IMR-90 (cell line): ENCODE measurements around the gene NOC2L. TPM values are rescaled to one million over a fixed set of nuclear protein-coding genes. Genes with fewer than 3 reads are reported as not detected.

Experiments used
- ATAC-seq: fragments of 200-7000 bp; cut with Tn5 transposase; 2 replicates; pipeline ENCODE4 v1.9.1; 2020; ENCODE audit warnings: low read depth, mild to moderate bottlenecking, moderate library complexity
- BruUV-seq: library from RNA; stranded (reverse); fragments of 400-500 nt; replicated peaks from 2 replicates; lab custom pipeline; 2021; lab: Mats Ljungman, UMichigan
- CTCF ChIA-PET: fragments of 300-600 bp; formaldehyde crosslinking; extraction: SDS; loops from one replicate; lab custom pipeline; 2021; ENCODE audit warnings: antibody characterized with exemption; lab: Yijun Ruan, JAX
- POLR2A ChIA-PET: fragments of 300-600 bp; sonication (Branson Sonifier 250); formaldehyde crosslinking; loops from one replicate; lab custom pipeline; 2022; ENCODE audit warnings: antibody characterized with exemption; ENCODE audit not compliant: unreplicated experiment; lab: Charles Lee
- DNase-seq: peaks from one replicate; pipeline ENCODE4 v3.0.0; 2013
- H2AFZ ChIP-seq: replicated peaks from 2 replicates; pipeline ENCODE3; 2013; ENCODE audit warnings: low read length, mild to moderate bottlenecking; ENCODE audit not compliant: poor library complexity
- H2AK5ac ChIP-seq: 2 replicates; pipeline ENCODE4 v1.6.1; 2013; ENCODE audit warnings: low read depth, low read length, inconsistent platforms
- H2AK9ac ChIP-seq: replicated peaks from 2 replicates; pipeline ENCODE3; 2013; ENCODE audit warnings: mild to moderate bottlenecking, low read depth, low read length, moderate library complexity; ENCODE audit not compliant: poor library complexity
- H2BK120ac ChIP-seq: 2 replicates; pipeline ENCODE4 v1.6.1; 2013; ENCODE audit warnings: low read depth, low read length, inconsistent platforms
- H2BK15ac ChIP-seq: 3 replicates; pipeline ENCODE4 v1.6.1; 2013; ENCODE audit warnings: low read depth, low read length, inconsistent platforms
- H2BK20ac ChIP-seq: 2 replicates; pipeline ENCODE4 v1.6.1; 2013; ENCODE audit warnings: low read depth, mild to moderate bottlenecking, inconsistent platforms, low read length, moderate library complexity
- H2BK5ac ChIP-seq: 2 replicates; pipeline ENCODE4 v1.6.1; 2013; ENCODE audit warnings: mild to moderate bottlenecking, low read depth, low read length, inconsistent platforms; ENCODE audit not compliant: poor library complexity, severe bottlenecking
- H3K14ac ChIP-seq: replicated peaks from 2 replicates; pipeline ENCODE4 v1.6.1; 2013; ENCODE audit warnings: low read depth, low read length, inconsistent platforms
- H3K18ac ChIP-seq: 2 replicates; pipeline ENCODE4 v1.6.1; 2013; ENCODE audit warnings: low read depth, low read length, control low read depth
- H3K23ac ChIP-seq: 2 replicates; pipeline ENCODE4 v1.6.1; 2013; ENCODE audit warnings: low read depth, low read length, inconsistent platforms
- H3K27ac ChIP-seq: 2 replicates; pipeline ENCODE4 v1.5.1; 2013; ENCODE audit warnings: mild to moderate bottlenecking, control low read depth, low read length; ENCODE audit not compliant: insufficient read depth
- H3K27me3 ChIP-seq: 2 replicates; pipeline ENCODE4 v1.6.1; 2013; ENCODE audit warnings: low read length; ENCODE audit not compliant: control insufficient read depth, insufficient read depth
- H3K36me3 ChIP-seq: 2 replicates; pipeline ENCODE4 v1.6.1; 2013; ENCODE audit warnings: low read length, mixed read lengths; ENCODE audit not compliant: control insufficient read depth, insufficient read depth
- H3K4ac ChIP-seq: 2 replicates; pipeline ENCODE4 v1.6.1; 2013; ENCODE audit warnings: low read depth, low read length, inconsistent platforms
- H3K4me1 ChIP-seq: 2 replicates; pipeline ENCODE4 v1.6.1; 2013; ENCODE audit warnings: low read length, mixed read lengths; ENCODE audit not compliant: control insufficient read depth, insufficient read depth
- H3K4me2 ChIP-seq: 2 replicates; pipeline ENCODE4 v1.6.1; 2013; ENCODE audit warnings: low read depth, mild to moderate bottlenecking, control low read depth, low read length, moderate library complexity
- H3K4me3 ChIP-seq: 2 replicates; pipeline ENCODE4 v1.5.1; 2013; ENCODE audit warnings: low read depth, mild to moderate bottlenecking, control low read depth, low read length, moderate library complexity; ENCODE audit not compliant: insufficient read depth
- H3K56ac ChIP-seq: 2 replicates; pipeline ENCODE4 v1.6.1; 2013; ENCODE audit warnings: low read length, inconsistent platforms; ENCODE audit not compliant: insufficient read depth; ENCODE audit errors: extremely low read depth
- H3K79me1 ChIP-seq, 2 experiments: 2 replicates each; pipeline ENCODE4 v1.6.1; 2013; ENCODE audit warnings: low read length in 2 of 2, inconsistent platforms in 1 of 2, low read depth in 1 of 2
- H3K9ac ChIP-seq: 2 replicates; pipeline ENCODE4 v1.6.1; 2013; ENCODE audit warnings: low read depth, low read length, control low read depth
- H3K9me1 ChIP-seq: 2 replicates; pipeline ENCODE4 v1.6.1; 2013; ENCODE audit warnings: low read length, inconsistent platforms; ENCODE audit not compliant: insufficient read depth
- H3K9me3 ChIP-seq: 2 replicates; pipeline ENCODE4 v1.6.1; 2013; ENCODE audit warnings: low read length; ENCODE audit not compliant: control insufficient read depth, insufficient read depth
- H4K20me1 ChIP-seq: 2 replicates; pipeline ENCODE4 v1.6.1; 2013; ENCODE audit warnings: low read length, inconsistent platforms; ENCODE audit not compliant: insufficient read depth
- H4K5ac ChIP-seq: 2 replicates; pipeline ENCODE4 v1.6.1; 2013; ENCODE audit warnings: mild to moderate bottlenecking, low read depth, low read length, control low read depth
- H4K8ac ChIP-seq, 2 experiments: 2 replicates each; pipeline ENCODE4 v1.6.1; 2013; ENCODE audit warnings: low read depth in 2 of 2, low read length in 2 of 2, control low read depth in 1 of 2, inconsistent platforms in 1 of 2
- H4K91ac ChIP-seq: 2 replicates; pipeline ENCODE4 v1.6.1; 2013; ENCODE audit warnings: low read depth, low read length, inconsistent platforms; ENCODE audit not compliant: insufficient read depth
- CHD1 ChIP-seq: IDR thresholded peaks from 2 replicates; pipeline ENCODE4 v1.6.1; 2012; ENCODE audit warnings: low read depth, low read length, improper control_type of control experiment
- FOS ChIP-seq: fragments of 150-350 bp; IDR thresholded peaks from 2 replicates; pipeline ENCODE4 v1.6.1; 2016; ENCODE audit warnings: low read depth, low read length
- MXI1 ChIP-seq: IDR thresholded peaks from 2 replicates; pipeline ENCODE4 v1.6.1; 2012; ENCODE audit warnings: low read depth, mild to moderate bottlenecking, low read length, moderate library complexity, borderline replicate concordance
- POLR2A ChIP-seq: IDR thresholded peaks from 2 replicates; pipeline ENCODE4 v1.6.1; 2012; ENCODE audit warnings: mild to moderate bottlenecking, low read depth, low read length
- RCOR1 ChIP-seq: IDR thresholded peaks from 2 replicates; pipeline ENCODE4 v1.6.1; 2012; ENCODE audit warnings: mild to moderate bottlenecking, low read length, improper control_type of control experiment; ENCODE audit not compliant: insufficient replicate concordance
- WGBS, 2 experiments: methylation state at CpG; one replicate each; pipeline versions ENCODE4 v1.1.5 to v1.1.7; 2013; ENCODE audit warnings: missing lambda C conversion rate in 2 of 2; ENCODE audit not compliant: insufficient read length in 1 of 2; ENCODE audit errors: extremely low coverage in 2 of 2; 5-methylcytosine and 5-hydroxymethylcytosine counted together
- dilution Hi-C: fragments of 300-500 bp; cut with HindIII; formaldehyde crosslinking; loops from one replicate; pipeline ENCODE4 v1.14.3; 2018; ENCODE audit warnings: low sequenced_read_pairs; ENCODE audit not compliant: unreplicated experiment
- in situ Hi-C: fragments of 300-500 bp; cut with MboI; formaldehyde crosslinking; loops from 3 replicates; pipeline ENCODE4 v1.14.3; 2019; ENCODE audit warnings: low sequenced_read_pairs, inconsistent platforms, mixed read lengths
- intact Hi-C: fragments of 100-400 bp; cut with micrococcal nuclease; formaldehyde crosslinking; loops from 2 replicates; pipeline ENCODE4 v1.10.0; 2022
- polyA plus RNA-seq, 3 experiments: library from polyadenylated mRNA; depleted of rRNA; stranded (reverse); fragments of >200 nt; gene quantifications; 2 replicates each; pipeline ENCODE4 v1.2.3, GENCODE V29; 2012; ENCODE audit warnings: low replicate concordance in 1 of 3
- total RNA-seq: library from RNA; depleted of rRNA; stranded (reverse); fragments of >200 nt; gene quantifications from 2 replicates; pipeline ENCODE4 v1.2.3, GENCODE V29; 2012

NOC2L gene
- total and polyA plus RNA-seq, 2 of the 4 experiments (the other 2 are of a cell fraction): 74.2 to 106 TPM

DNA sequence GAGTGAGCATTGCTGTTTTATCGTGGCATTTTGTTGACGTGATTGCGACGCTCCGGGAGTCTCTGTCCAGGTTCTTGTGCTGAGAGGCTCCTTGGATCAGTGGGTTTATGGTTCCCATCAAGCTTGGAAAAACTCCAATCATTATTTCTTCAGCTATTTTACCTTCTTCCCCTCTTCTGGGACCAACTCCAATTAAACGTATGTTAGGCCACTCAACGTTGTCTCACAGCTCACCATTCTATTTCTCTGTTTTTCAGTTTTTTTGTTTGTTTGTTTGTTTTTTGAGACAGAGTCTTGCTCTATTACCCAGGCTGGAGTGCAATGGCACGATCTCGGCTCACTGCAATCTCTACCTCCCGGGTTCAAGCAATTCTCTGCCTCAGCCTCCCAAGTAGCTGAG, 32.8 kb upstream of the NOC2L start:
- intact Hi-C loops (no loop called here), in situ Hi-C loops (no loop called here), dilution Hi-C loops (no loop called here)
- Histone ChIP-seq H3K9me1 (no peaks in the 10 kb centered on the region), H2BK15ac (no peak overlapping the region), H3K4ac (no peak overlapping the region), H3K4me2 (no peak overlapping the region), H2AK5ac (no peak overlapping the region), H3K14ac (no peak overlapping the region), H3K79me1 (peaks cover 0 to under 1% of the 10 kb centered on the region in 2 experiments; a peak in 1 of 4 replicates), H2BK120ac (no peak overlapping the region), H3K9me3 (peaks cover 10% of the 10 kb centered on the region), H3K23ac (no peak overlapping the region), H4K8ac (no peak overlapping the region), H4K20me1 (peaks cover 4% of the 10 kb centered on the region; the same call in 1 of the 2 replicates), H2AFZ (no peak overlapping the region), H3K56ac (no peak overlapping the region), H4K91ac (no peak overlapping the region), H3K36me3 (no peaks in the 10 kb centered on the region), H2BK5ac (no peak overlapping the region), H4K5ac (no peak overlapping the region), H3K27ac (no peak overlapping the region), H3K4me1 (no peaks in the 10 kb centered on the region; the same call in 1 of the 2 replicates), H3K18ac (no peak overlapping the region), H3K27me3 (no peaks in the 10 kb centered on the region), H3K9ac (no peak overlapping the region), H2AK9ac (no peak overlapping the region), H3K4me3 (no peak overlapping the region), H2BK20ac (no peak overlapping the region)
- ATAC-seq: no peak
- CTCF ChIA-PET: interaction anchor here (1.2 kb wide), 1 partner anchor 27 kb away, joined by 3 read pairs; no protein-coding TSS in a partner anchor
- BruUV-seq: no TSS peak
- DNase-seq: no peak
- WGBS, 2 experiments: no CpG with 5 or more reads among the region's 10 CpGs
- POLR2A ChIA-PET: no interaction called here
- TF ChIP-seq FOS (no peak), MXI1 (no peak), RCOR1 (no peak), POLR2A (peak; percentile 29; the same call in 1 of the 2 replicates), CHD1 (no peak)
